HG02884 (cell line): ENCODE measurements around the gene VSX2.
"Not testable (repeated sequence)": the region's sequence is repeated elsewhere in the genome, so short reads cannot be mapped to it uniquely, and the experiment has no call there.

ENCODE experiments used
- ATAC-seq: cut with Tn5 transposase; IDR thresholded peaks from one replicate; pipeline ENCODE4 v1.9.1; 2021; ENCODE audit warnings: mild to moderate bottlenecking, moderate library complexity; ENCODE audit not compliant: unreplicated experiment

The VSX2 gene

DNA sequence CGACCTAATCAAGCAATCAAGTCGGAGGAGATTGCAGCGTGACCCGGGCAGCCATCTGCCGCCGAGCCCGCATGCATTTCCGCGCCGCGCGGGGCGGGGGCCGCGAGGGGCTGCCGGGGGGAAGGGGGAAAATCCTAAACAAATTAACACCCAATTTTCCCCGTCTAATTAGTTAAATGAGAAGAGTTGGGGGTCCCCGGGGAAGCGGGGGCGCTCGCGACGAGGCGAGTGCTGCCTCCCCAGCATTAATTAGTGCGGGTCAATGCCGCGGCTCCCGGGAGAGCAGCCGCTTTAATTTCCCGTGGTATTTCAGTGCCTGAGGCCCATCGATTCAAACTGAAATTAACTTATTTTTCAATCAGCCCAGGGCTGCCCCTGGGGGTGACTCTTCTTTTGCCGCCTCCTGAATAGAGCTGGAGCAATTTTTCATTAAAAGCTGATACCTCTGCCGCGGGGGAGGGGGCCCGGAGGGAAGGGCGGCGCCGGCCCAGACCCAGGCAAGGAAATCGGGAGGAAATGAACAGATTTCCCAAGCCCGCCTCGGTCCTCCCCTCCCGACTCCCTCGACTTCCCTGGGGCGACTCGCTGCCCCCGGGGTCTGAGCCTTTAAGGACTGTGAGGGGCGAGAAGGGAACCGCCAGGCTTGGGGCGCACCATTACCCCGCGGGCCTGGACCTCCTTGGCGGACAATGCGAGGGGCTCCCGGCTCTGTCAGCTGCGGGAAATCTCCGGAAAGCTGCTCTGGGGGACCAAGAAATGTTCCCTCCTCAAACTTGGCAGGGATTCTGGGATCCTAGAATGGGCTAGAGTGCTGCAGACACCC, 18.9 kb downstream of the VSX2 start:
- no peak for ATAC-seq

DNA sequence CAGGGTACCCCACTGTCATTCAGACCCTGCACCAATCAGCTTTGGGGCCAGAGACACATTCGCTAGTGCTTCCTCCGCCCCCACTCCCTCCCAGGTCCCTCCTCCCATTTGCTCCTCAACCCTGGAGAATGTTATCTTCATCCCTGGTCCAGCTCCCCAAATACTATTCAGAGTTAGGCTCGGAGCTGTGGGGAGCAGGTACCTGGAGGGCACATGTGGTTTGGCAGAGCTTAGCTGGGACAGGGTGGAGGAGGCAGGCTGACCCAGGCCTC, 19.5 kb downstream of the VSX2 start:
- no peak for ATAC-seq

- no peak for ATAC-seq
These were observed 20.3 kb downstream of the VSX2 start for GRCh38 chr14:74259513-74259912.

GRCh38 chr14:74260525-74261233, 21.4 kb downstream of the VSX2 start:
- no peak for ATAC-seq

- no peak for ATAC-seq
These were observed 22.0 kb downstream of the VSX2 start for GRCh38 chr14:74261288-74261687.

- no peak for ATAC-seq
These were observed 22.8 kb downstream of the VSX2 start for GRCh38 chr14:74262076-74262475.

DNA sequence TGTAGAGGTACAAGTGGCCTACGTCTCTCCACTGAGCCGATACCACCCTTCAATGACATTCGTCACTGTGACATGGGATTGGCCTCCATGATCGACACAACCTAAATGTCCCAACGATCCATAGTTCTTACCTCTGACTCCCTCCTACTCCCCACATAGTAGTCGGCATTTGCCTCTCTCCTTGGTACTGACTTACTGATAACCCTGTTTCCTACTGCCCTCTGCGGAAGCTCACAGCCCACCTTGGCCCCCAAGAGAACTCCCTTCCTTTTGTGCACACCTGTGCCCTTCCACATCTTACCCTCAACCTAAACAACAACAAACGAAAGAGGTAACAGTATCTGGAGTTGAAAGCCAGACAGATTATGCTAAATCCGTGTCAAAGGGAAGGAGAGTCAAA, 23.9 kb downstream of the VSX2 start:
- no peak for ATAC-seq

DNA sequence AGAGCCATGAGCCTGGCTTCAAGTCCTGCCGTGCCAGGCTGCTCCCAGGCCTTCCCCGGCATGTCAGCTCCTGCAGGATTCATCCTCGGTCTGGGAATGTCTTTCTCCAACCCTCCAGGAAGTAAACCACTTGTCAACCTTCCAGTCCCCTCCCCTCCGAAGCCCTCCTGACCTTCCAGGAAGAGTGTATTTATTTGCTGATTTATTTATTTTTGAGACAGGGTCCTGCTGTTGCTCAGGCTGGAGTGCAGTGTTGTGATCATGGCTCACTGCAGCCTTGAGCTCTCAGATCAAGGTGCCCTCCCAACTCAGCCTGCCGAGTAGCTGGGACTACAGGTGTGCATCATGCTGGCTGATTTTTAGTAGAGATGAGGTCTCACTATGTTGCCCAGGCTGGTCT, 24.7 kb downstream of the VSX2 start:
- no peak for ATAC-seq

DNA sequence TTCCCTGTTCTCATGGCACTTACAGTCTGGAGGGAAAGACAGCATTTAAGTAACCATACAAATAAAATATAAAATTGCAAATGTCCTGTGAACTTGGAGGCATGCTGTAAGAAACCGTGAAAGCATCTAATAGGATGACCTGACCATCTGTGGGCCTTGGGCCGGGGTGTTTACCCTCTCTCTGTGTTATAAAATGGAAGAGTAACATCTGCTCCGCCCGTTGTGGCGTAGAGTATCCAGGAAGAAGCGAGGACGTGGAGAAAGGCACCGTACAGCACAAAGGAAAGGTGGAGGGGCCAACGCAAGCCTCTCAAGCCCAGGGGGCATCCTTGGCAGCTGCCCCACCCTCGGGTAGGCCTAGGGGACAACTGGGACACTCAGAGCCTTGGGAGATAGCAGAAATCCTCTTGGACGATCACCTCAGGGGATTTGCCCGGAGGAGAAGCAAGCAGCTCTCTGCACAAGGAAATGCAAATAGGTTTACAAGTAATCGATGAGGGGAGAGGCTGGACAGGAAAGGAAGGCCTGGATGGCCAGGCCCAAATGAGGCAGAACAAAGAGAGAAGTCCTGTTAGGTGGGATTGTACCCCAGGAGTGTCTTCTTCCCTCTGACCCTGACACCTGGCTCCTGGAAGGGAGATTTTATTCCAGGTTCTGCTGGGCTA, 26.2 kb downstream of the VSX2 start:
- no peak for ATAC-seq

GRCh38 chr14:74267588-74267987, 28.3 kb downstream of the VSX2 start:
- no peak for ATAC-seq

- not testable (repeated sequence) for ATAC-seq
These were observed 31.3 kb downstream of the VSX2 start for GRCh38 chr14:74270382-74271177.

- no peak for ATAC-seq
These were observed 32.1 kb downstream of the VSX2 start for GRCh38 chr14:74271365-74271764.

DNA sequence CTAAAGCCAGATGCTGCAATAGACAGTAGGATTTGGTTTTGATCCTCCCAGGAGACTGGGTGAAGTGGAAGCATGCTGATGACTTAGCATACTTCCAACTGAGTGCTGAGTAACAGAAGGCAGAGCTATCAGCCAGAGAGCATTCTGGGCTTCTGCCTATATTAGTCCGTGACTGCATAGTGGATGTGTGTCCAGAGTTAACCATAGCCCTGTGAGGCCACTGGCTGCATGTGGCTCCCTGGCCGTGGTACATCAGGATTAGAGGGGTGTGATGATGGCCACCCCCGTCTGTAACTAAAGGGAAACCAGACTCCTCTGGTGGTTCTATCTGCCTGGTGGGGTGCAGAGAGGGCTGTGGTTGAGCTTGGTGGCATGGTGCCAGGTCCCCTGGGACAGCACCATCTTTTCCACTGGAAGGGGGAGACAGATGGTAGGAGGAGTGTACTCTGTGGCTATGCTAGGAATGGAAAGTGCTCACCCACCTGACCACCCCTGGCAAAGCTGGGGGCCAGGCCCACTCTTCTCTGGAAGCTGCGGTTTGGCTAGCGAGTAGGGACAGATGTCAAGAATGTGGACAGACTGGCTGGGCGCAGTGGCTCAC, 36.1 kb downstream of the VSX2 start:
- ATAC-seq: no peak

DNA sequence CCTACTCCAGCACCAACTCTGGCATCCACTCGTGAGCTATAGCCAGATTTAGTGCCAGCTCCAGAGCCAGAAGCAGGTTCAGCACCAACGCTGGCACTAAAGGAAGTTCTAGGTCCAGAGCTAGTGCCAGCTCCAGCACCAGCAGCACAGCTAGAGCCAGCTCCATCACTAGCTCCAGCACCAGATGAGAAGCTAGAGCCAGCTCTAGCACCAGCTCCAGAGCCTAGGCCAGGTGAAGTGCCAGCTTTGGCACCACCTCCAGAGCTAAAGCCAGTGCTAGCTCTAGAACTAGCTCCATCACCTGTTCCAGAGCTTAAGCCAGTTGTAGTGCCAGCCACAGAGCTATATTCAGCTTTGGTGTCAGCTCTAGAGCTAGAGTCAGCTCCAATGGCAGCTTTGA, 38.8 kb downstream of the VSX2 start:
- ATAC-seq: no peak

DNA sequence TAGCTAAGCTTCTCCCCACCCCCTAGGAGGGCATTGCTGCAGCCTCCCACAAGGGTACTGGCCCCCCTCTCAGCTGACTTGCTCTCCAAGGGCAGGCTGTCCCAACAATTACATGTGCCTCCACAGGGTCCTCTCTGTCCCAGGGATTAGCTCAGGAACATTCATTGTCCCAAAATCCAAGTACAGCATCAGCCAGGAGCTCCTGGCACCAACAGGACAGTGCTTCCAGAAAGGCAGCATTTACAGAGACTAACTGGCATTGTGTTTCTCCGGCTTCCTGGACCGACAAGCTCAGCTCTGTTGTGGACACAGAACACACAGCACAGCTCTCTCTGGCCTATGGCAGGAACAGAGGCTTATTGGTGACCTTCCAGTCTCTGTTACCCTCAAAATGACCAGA, 41.8 kb downstream of the VSX2 start:
- no peak for ATAC-seq

GRCh38 chr14:74286736-74287135, 47.5 kb downstream of the VSX2 start:
- no peak for ATAC-seq

DNA sequence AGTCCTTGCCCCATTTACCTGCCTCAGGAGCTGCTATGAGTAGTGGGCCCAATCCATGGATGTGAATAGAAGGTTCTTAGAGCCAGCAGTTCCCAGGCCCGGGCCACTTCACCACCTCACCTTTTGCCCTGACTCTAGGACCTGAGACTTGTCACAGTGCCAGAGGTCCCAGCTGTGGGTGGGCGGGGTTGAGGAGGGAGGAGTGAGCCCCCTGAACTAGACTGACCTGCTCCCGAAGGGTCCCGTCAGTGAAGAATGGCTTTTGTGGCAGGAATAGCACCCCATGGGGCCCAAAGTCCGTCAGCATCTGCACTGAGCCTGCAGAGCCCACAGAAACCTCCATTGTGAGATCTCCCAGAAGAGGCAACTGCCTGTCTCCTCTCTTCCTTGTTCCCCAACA, 50.6 kb downstream of the VSX2 start:
- no peak for ATAC-seq

- no peak for ATAC-seq
These were observed 51.2 kb downstream of the VSX2 start for GRCh38 chr14:74290415-74290814.

- ATAC-seq: no peak
These were observed 52.8 kb downstream of the VSX2 start for GRCh38 chr14:74292061-74292460.

- ATAC-seq: no peak
These were observed 54.4 kb downstream of the VSX2 start for GRCh38 chr14:74293606-74294005.

- ATAC-seq: no peak
These were observed 56.8 kb downstream of the VSX2 start for GRCh38 chr14:74296037-74296467.
